GM18907 (cell line): ENCODE measurements around the gene ERVH48-1.
A peak's percentile ranks its signal among the peaks of the same experiment; 100 is the strongest.
"Not testable (repeated sequence)": the region's sequence is repeated elsewhere in the genome, so short reads cannot be mapped to it uniquely, and the experiment has no call there.

Experiments
- ATAC-seq: cut with Tn5 transposase; IDR thresholded peaks from one replicate; pipeline ENCODE4 v1.9.1; 2021; ENCODE audit warnings: mild to moderate bottlenecking, moderate library complexity; ENCODE audit not compliant: unreplicated experiment

The ERVH48-1 gene

DNA sequence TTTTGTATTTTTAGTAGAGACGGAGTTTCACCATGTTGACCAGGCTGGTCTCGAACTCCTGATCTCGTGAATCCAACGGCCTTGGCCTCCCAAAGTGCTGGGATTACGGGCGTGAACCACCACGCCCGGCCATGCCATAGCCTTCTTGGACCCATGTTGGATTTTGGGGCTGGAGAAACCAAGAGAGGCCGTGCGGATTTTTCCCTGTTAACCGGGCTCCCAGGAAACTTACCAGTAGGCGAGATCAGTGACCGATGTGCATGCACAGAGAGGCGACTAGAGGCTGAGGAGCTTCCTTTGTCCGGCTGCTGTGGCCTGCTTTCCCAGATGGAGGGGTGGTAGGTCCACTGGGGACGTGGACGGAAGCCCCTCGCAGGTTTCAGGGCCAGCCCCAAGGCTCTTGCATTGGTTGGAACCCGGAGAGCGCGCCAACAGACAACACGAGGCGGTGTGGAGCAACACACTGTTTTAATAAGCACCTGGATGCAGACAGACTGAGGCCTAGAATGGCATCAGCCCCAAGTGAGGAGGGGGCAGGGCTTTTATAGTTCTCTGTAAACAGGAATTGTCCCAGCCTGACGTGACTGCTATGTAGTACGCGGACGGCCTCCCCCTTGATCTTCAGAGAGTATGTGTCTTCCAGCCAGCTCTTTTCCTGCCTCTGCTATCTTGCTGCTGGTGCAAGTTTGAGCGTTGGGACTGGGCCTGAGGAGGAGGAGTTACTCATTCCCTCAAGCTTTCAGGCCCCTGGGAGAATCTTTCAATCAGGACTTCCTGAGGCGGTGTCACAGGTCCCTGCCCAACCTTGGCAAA lies at the start of gene ERVH48-1:
Gene ERVH48-1 (minus strand): TSS at position 517 of the 813 bp plus-strand sequence. CDS start 6,624 bp downstream, outside the sequence.
- ATAC-seq, result no peak

DNA sequence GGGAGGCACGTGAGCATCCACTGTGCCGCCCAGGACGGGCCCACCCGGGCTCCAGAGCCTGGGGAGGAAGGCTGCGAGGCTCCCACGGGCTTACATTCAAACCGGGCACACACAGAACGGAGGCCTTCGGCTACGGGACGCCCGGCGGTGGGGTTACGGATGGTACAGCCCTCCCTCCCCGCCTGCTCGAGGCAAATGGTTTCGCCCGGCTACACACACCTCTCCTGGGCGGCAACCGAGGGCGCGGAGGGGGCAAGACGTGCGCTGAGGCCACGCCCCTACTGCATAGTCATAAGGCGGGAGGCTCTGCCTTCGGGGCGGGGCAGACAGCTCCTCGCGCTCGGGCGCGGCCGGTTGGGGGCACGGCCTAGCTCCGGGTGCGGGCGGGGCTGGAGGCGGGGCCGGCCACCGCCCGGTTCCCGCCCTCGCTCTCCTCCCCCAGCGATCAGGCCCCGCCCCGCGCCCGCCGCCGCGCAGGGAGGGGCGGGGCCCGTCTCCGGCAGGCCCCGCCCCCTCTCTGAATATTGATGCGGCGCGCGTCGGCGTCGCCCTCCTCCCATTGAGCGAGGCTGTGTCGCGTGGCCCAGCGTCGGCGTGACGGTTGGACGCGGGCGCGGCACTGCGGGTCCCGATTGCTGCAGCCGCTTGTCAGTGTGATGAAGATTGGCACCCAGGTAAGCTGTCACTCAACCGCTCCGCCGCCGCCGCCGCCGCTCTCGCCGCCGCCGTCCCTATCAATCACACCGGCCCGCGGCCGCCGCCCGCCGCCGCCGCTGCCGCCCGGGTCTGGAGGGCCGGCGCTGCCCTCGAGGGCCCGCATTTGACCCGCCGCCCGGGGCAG lies 48.8 kb upstream of the ERVH48-1 start, which contains the start of gene PKNOX1:
Gene PKNOX1 (plus strand): TSS at position 572 of the 841 bp plus-strand sequence. CDS start 29,820 bp downstream, outside the sequence.
- peak; percentile 88 for ATAC-seq

DNA sequence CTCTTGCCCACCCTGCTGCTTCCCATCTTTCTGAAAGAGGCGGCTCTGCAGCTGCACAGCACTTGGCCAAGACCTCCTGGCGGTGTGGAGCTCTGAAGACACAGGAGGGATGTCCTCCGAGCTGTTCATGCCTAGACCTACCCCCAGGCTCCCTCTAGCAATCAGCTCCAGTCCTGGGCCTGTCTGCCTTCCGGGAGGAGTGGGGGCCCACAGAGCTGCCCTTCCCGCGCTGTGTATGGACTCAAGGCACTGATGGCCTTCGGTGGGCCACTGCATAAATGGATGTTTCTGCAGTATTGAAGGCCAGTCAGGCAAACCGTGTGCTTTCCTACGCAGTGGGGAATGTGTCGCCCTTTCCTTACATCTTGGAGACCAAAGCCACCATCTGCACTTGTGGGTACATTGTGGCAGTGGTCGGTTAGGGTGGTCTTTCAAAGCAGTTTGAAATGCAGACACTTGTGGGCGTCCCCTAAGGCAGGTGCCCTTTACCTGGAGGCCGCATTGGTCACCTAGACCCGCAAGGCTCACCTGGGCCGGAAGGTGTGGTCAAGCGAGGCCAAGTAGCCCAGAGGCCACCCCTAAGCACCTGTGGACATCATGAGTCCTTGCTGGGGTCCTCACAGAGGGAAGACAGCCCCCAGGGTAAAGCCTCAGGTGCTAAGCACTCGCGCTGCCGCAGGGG lies 48.0 kb upstream of the ERVH48-1 start:
- ATAC-seq, result no peak

DNA sequence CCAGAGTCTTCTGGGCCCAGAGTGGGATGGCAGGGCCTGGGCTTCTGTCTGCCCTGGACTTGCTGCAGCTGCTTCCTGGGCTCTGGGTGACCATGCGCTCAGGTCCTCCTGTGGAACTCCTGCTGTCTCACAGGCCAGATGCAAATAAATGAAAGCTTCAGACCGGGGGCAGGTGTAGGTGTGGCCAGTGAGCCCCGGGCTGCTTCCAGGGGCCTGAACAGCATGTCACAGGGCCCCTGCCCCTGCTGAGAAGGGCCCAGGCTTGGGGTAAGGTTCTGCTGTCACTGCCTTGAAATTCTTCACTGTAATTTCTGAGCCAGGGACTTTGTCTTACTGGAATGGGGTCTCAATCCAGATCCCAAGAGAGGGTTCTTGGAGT lies 46.5 kb upstream of the ERVH48-1 start:
- no peak for ATAC-seq

DNA sequence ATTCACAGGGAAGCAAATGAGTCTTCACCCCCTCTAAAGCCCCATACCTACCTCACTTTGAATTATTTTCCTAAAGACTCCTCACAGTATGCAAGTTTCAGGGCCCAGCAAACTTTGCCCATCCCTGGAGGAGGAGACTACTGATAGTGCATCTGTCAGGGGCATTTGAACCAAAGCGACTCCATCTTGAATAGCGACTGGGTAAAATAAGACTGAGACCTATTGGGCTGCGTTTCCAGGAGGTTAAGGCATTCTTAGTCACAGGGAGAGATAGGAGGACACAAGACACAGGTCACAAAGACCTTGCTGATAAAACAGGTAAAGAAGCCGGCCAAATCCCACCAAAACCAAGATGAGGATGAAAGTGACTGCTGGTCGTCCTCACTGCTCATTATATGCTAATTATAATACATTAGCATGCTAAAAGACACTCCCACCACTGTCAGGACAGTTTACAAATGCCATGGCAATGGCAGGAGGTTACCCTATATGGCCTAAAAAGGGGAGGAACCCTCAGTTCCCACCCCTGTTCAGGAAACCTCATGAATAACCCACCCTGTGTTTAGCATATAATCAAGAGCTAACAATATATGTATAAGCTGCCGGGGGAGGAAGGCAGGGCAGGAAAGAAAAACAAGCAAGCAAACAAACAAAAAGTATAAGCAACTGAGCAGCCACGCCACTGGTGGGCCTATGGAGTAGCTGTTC lies 45.7 kb upstream of the ERVH48-1 start:
- ATAC-seq, result no peak

DNA sequence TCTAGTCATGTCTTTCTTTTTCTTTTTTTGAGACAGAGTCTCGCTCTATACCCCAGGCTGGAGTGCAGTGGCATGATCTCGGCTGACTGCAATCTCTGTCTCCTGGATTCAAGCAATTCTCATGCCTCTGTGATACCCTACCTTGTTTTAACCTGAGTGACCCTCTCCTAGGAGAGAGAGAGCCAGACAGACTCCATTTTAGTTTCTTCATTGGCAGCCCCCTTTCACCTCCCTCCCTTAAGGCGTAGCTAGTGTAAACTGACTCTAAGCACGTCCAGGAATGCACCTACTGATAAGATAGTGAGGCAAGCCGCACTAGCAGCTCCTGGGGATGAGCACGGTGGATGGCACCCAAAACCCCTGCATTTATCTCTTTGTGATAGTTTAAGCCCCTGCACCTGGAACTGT lies 43.8 kb upstream of the ERVH48-1 start:
- ATAC-seq, result no peak

DNA sequence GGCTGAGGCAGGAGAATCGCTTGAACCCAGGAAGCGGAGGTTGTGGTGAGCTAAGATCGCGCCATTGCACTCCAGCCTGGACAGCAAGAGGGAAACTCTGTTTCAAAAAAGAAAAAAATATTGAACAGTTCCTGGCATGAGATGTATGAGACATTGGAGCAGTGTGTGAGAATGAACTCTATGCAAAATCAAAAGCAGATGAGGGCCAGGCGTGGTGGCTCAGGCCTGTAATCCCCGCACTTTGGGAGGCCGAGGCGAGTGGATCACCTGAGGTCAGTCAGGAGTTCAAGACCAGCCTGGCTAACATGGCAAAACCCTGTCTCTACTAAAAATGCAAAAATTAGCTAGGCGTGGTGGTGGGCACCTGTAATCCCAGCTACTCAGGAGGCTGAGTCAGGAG lies 42.2 kb upstream of the ERVH48-1 start:
- not testable (repeated sequence) for ATAC-seq

DNA sequence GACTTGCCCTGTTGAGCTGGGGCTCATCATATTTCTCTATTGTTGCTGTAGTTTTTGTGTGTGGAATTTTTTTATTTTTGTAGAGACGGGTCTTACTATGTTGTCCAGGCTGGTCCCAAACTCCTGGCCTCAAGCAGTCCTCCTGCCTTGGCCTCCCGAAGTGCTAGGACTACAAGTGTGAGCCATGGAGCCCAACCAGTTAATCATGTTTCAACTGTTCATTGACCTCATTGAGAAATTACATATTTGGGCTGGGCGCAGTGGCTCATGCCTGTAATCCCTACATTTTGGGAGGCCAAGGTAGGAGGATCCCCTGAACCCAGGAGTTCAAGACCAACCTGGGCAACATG lies 39.8 kb upstream of the ERVH48-1 start:
- ATAC-seq, result no peak

DNA sequence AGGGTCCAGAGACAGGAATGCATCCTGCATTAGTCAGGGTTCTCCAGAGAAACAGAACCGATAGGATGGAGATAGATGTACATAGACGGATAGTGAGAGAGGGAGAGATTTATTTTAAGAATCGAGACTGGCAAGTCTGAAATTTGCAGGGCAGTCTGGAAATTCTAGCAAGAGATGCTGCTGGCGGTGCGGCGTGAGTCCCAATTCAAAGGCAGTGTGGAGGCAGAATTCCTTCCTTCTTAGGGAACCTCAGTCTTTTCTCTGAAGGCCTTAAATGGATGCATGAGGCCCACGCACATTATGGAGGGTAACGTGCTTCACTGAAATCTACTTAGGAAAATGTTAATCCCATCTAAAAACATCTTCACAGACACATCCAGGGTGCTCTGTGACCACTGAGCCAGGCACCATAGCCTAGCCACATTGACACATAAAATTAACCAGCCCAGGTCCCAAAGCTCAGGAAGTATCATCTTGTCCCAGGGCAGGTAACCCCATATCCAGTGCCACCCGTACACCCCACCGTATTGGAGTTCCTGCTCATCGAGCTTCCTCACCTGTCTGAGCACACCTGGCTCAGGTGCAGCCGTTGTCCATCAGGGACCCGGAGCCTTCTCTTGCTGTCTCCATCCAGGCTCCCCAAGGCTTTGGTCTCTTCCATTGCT lies 39.2 kb upstream of the ERVH48-1 start:
- ATAC-seq, result no peak

DNA sequence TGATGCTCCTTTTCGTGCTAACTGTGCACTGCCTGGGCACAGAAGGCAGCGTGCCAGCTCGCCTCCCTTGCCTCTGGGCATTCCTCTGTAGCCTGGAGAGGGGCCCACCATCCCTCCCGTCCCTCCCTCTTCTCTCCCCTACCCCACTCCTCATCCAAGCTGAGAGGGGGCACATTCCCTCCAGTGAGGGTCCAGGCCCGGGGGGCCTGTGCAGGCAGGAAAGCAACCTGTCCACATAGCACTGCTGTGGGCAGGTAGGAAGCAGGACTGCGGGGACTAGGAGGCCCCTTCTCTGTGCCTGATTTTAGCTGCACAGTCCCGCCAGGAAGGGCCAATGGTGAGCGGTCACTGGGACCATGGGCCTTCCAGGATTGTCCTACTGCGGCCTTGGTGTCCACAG lies 38.7 kb upstream of the ERVH48-1 start:
- no peak for ATAC-seq

DNA sequence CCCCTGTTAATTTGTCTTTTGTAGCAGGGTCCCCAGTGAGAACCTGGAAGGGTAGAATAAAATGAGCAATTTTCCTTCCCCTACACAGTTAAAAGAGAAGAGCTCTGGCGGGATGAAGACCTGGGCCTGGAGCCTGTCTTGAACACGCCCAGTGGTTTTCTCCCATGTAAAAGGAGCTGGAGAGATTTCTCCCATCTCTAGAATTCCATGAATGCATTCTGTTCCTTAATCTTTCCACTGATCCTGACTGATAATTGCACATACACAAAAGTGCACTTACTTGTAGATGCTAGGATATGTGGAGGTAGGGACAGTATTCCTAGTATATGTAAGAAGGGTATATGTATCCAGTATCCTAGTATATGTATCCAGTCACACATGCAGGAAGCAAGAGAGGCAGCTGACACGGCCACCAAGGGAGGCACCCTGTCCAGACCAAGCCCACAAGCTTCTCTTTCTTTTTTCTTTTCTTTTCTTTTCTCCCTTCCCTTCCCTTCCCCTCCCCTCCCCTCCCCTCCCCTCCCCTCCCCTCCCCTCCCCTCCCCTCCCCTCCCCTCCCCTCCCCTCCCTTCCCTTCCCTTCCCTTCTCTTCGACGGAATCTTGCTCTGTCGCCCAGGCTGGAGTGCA lies 37.1 kb upstream of the ERVH48-1 start:
- ATAC-seq, result no peak

DNA sequence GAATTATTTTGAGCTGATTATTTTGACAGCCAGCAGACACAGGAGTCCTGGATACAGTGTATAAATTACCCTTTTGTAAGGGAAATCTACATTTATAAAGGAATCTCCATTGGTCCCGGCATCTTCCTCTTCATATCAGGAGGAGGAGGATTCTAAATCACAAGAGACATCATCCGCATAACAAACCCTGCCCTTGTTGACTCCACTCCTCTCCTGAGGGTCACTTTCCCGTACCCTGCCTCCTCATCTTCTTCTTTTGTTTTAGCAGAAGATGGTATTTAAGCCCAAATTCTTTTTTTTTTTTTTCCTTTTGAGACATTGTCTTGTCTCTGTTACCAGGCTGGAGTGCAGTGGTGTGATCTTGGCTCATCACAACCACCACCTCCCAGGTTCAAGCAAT lies 34.3 kb upstream of the ERVH48-1 start:
- ATAC-seq, result no peak

DNA sequence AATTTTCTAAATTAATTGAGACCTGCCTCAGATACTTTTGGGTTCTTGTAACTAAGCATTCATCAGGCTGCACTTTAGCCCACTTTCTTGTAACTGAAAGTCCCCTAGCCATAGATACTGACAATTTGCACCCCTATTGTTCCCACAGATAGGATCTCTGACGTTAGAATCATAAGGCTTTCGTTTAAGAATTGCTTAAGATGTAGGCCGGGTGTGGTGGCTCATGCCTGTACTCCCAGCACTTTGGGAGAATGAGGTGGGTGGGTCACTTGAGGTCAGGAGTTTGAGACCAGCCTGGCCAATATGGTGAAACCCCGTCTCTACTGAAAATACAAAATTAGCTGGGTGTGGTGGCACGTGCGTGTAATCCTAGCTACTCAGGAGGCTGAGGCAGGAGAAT lies 32.7 kb upstream of the ERVH48-1 start:
- not testable (repeated sequence) for ATAC-seq

DNA sequence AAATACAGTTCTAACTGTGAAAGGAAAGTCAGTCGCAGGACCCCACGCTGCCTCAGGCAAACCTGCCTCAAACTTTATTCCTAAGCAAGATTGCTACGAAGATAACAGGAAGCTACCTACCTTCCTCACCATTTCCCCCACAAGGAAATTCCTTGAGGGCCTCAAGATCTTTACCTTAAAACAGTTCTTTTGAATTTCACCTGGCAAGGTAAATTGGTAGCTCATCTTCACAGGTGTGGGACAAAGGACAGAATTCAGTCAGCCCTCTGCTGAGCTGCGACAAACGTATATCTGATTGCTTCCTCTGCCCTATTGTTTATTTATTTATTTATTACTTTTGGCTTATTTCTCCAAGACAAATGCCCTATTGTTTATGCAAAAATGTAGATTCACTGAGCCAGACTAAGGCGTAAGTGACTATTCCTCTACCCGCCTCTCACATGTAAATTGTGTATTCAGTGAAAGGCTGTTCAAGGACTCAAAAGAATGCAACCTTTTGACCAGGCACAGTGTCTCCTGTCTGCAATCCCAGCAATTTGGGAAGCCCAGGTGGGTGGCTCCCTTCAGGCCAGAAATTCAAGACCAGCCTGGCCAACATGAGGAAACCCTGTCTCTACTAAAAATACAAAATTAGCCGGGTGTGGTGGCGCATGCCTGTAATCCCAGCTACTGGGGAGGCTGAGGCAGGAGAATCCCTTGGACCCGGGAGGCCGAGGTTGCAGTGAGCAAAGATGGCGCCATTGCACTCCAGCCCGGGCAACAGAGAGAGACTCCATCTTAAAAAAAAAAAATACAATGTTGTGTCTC lies 31.6 kb upstream of the ERVH48-1 start:
- ATAC-seq, result no peak

DNA sequence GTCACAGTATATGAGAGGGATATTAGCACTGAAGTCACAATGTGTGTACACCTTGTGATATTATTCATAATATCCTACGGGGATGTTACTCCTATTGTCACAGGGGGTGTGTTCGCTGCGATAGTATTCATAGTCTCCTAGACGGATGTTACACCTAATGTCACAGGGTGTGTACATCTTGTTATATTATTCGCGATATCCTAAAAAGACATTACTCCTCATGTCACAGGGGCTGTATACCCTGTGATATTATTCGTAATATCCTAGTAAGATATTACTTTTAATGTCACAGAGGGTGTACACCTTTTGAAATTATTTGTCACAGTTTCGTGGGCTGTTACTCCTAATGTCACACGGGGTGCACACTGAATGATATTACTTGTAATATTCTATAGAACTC lies 25.8 kb upstream of the ERVH48-1 start:
- not testable (repeated sequence) for ATAC-seq

DNA sequence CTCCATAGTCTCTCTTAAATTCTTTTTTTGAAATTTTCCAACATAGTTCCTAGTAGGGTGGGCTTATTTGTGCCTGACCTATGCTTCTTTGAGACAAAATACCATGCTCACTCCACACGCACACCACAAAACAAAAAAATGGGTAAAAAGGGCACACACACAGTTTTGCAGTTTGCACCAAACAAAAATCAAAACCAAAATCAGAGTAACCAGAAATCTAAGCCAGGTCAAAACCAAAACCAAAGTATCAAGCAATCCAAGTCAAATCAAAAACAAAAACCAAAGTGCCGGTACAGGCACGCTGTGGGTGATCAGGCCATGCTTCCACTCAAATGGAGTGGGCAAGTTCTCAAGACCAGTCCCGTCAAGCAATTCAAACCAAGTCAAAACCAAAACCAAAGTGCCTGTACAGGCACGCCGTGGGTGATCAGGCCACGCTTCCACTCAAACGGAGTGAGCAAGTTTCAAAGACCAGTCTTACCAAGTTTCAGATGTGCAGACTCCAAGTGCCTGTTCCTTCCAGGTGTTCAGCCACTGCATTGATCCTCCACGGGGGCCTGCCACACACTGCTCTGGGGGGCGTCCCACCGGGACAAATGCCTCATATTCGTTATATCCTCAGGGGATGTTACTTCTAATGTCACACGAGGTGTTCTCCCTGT lies 23.8 kb upstream of the ERVH48-1 start:
- not testable (repeated sequence) for ATAC-seq

DNA sequence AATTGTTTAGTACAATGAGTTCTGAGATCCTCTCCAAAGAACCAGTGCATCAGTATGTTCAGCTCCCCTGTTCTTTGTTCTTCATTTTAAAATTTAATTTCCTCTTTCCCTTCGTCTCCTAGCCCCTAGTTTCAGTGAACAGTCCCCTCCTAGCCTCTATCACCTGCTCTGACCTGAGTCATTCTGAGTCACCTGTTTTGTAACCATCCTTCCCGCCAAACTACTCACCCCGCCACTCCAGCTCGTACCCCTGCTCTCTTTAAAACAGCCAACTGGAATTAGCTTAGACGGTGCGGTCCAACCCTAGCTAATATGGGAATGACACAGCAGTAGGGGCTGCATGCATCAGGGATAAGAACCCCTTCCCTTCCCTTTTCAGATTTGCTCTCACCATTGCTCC lies 16.8 kb upstream of the ERVH48-1 start:
- no peak for ATAC-seq

DNA sequence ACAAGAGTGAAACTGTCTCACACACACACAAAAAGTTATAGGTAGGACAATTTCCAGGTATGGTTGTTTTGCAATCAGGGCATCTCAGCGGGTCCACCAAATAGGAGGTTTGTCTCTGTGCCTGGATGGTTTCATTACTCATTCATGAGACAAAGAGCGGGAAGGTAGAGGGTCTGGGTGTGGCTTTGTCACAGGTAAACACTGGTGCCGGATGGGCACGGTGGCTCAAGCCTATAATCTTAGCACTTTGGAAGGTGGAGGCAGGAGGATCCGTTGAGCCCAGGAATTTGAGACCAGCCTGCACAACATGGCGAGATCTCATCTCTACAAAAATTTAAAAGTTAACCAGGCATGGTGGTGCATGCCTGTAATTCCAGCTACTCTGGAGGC lies 16.3 kb upstream of the ERVH48-1 start:
- no peak for ATAC-seq
